K562 (cell line): ENCODE results near the gene MEF2C. TPM values are rescaled to one million over a fixed set of nuclear protein-coding genes. Genes with fewer than 3 reads are reported as not detected.

Experiments
- ATAC-seq: fragments of 200-7000 bp; cut with Tn5 transposase; 3 replicates; pipeline ENCODE4 v1.9.1; 2020; ENCODE audit warnings: moderate library complexity
- BruUV-seq: library from RNA; stranded (reverse); fragments of 400-500 nt; replicated peaks from 2 replicates; lab custom pipeline; 2021; lab: Mats Ljungman, UMichigan
- CTCF ChIA-PET: fragments of 300-600 bp; formaldehyde crosslinking; extraction: SDS; loops from one replicate; lab custom pipeline; 2021; ENCODE audit warnings: low intra/inter-chr PET ratio; lab: Yijun Ruan, JAX
- POLR2A ChIA-PET: fragments of 300-600, 350-650 bp; sonication (Branson Sonifier 250); formaldehyde crosslinking; extraction: SDS; loops from one replicate; lab custom pipeline; 2021; ENCODE audit warnings: antibody characterized with exemption, inconsistent platforms; lab: Yijun Ruan, JAX
- DNase-seq, 4 experiments: peaks; one replicate each; pipeline versions ENCODE4 v3.0.0 to v3.0.0-alpha.2; 2011 to 2018; ENCODE audit warnings: low spot score in 3 of 4, mixed read lengths in 3 of 4; ENCODE audit errors: extremely low read depth in 1 of 4
- FAIRE-seq: peaks from 2 replicates; lab custom pipeline; 2011; peaks lifted over from hg19 to GRCh38; lab: Jason Lieb, UNC
- H2AFZ ChIP-seq: 2 replicates; pipeline ENCODE4 v1.6.0; 2011; ENCODE audit warnings: low read depth, low read length, control low read depth, inconsistent platforms
- H3K27ac ChIP-seq: fragments of 200-600 bp; 3 replicates; pipeline ENCODE4 v1.8.0; 2011; ENCODE audit warnings: low read depth, mild to moderate bottlenecking, control low read depth, inconsistent platforms, low read length, moderate library complexity, mixed read lengths; ENCODE audit errors: extremely low read depth
- H3K27me3 ChIP-seq, 2 experiments: fragments of 300-600 bp in 1 of 2; 2 replicates in 1 of 2; 3 replicates in 1 of 2; pipeline versions ENCODE4 v1.6.0 to v1.8.0; 2011; ENCODE audit warnings: inconsistent platforms in 2 of 2, low read length in 2 of 2, mild to moderate bottlenecking in 1 of 2, mixed read lengths in 1 of 2, moderate library complexity in 1 of 2; ENCODE audit not compliant: control insufficient read depth in 2 of 2, insufficient read depth in 2 of 2
- H3K36me3 ChIP-seq: fragments of 300-600 bp; 3 replicates; pipeline ENCODE4 v1.8.0; 2011; ENCODE audit warnings: mild to moderate bottlenecking, low read length, inconsistent platforms; ENCODE audit not compliant: control insufficient read depth, insufficient read depth
- H3K4me1 ChIP-seq, 2 experiments: fragments of 200-600 bp in 1 of 2; replicated peaks in 1 of 2; 2 replicates in 1 of 2; 3 replicates in 1 of 2; pipeline versions ENCODE4 v1.5.1 to v1.8.0; 2011; ENCODE audit warnings: inconsistent platforms in 2 of 2, low read length in 2 of 2, mild to moderate bottlenecking in 1 of 2, mixed read lengths in 1 of 2, moderate library complexity in 1 of 2; ENCODE audit not compliant: control insufficient read depth in 2 of 2, insufficient read depth in 2 of 2
- H3K4me2 ChIP-seq: 2 replicates; pipeline ENCODE4 v1.6.1; 2011; ENCODE audit warnings: low read length, control low read depth, inconsistent platforms, mixed read lengths; ENCODE audit not compliant: insufficient read depth
- H3K4me3 ChIP-seq: fragments of 200-600 bp; sonication (generic), shearing (Covaris generic); 2 replicates; pipeline ENCODE4 v1.5.1; 2016; ENCODE audit warnings: control low read depth, inconsistent platforms
- H3K79me2 ChIP-seq: fragments of 200-600 bp; 3 replicates; pipeline ENCODE4 v1.8.0; 2011; ENCODE audit warnings: low read length, inconsistent platforms; ENCODE audit not compliant: control insufficient read depth, insufficient read depth
- H3K9ac ChIP-seq, 2 experiments: 2 replicates each; pipeline versions ENCODE4 v1.6.0 to v1.6.1; 2011; ENCODE audit warnings: low read depth in 2 of 2, low read length in 2 of 2, control low read depth in 1 of 2, inconsistent platforms in 1 of 2, mild to moderate bottlenecking in 1 of 2, mixed read lengths in 1 of 2; ENCODE audit not compliant: insufficient read depth in 1 of 2
- H3K9me1 ChIP-seq: one replicate; pipeline ENCODE4 v1.6.0; 2011; ENCODE audit warnings: inconsistent platforms, mild to moderate bottlenecking, low read length, moderate library complexity; ENCODE audit not compliant: control insufficient read depth, insufficient read depth
- H3K9me3 ChIP-seq: replicated peaks from 2 replicates; pipeline ENCODE4 v1.5.1; 2011; ENCODE audit warnings: low read depth, low read length, inconsistent platforms; ENCODE audit not compliant: control insufficient read depth, insufficient read depth
- H4K20me1 ChIP-seq: replicated peaks from 2 replicates; pipeline ENCODE4 v1.6.1; 2011; ENCODE audit warnings: low read length, inconsistent platforms, mixed read lengths; ENCODE audit not compliant: control insufficient read depth, insufficient read depth
- BRCA1 ChIP-seq, 2 experiments: fragments of 450-650 bp in 1 of 2; sonication (generic) in 1 of 2; formaldehyde crosslinking in 1 of 2; IDR thresholded peaks; 2 replicates each; pipeline versions ENCODE4 v1.5.0 to v1.6.1; 2017 to 2020; ENCODE audit warnings: mild to moderate bottlenecking in 1 of 2, missing genetic modification reagents in 1 of 2
- CEBPG ChIP-seq, 3 experiments: fragments of 200-800 bp in 1 of 3; sonication (Bioruptor generic) in 1 of 3; sonication (generic) in 1 of 3; formaldehyde crosslinking in 1 of 3; IDR thresholded peaks in 2 of 3; conservative IDR thresholded peaks in 1 of 3; 2 replicates each; pipeline versions ENCODE4 v1.6.1 to v1.8.0; 2016 to 2022; ENCODE audit warnings: missing compliant biosample characterization in 2 of 3, missing genetic modification characterization in 2 of 3, mild to moderate bottlenecking in 1 of 3, missing genetic modification reagents in 1 of 3
- GABPA ChIP-seq: fragments of 200-800 bp; sonication (Bioruptor generic); conservative IDR thresholded peaks from 2 replicates; pipeline ENCODE4 v1.6.1; 2016; ENCODE audit warnings: low read depth, missing genetic modification characterization, missing compliant biosample characterization
- GTF2E2 ChIP-seq: fragments of 200-800 bp; sonication (Bioruptor generic); IDR thresholded peaks from 2 replicates; pipeline ENCODE4 v1.6.1; 2016; ENCODE audit warnings: missing genetic modification characterization, missing compliant biosample characterization
- KDM5B ChIP-seq: fragments of 200-600 bp; sonication (generic); IDR thresholded peaks from 2 replicates; pipeline ENCODE4 v1.6.1; 2012; ENCODE audit warnings: low read depth, mild to moderate bottlenecking, moderate library complexity, low read length, control low read depth, inconsistent platforms; ENCODE audit not compliant: insufficient replicate concordance
- PTBP1 ChIP-seq: fragments of 200-400 bp; formaldehyde crosslinking; IDR thresholded peaks from 2 replicates; pipeline ENCODE4 v1.6.1; 2017; ENCODE audit warnings: low read depth, low read length
- ZNF134 ChIP-seq: fragments of 250-450 bp; sonication (Bioruptor Pico); conservative IDR thresholded peaks from 2 replicates; pipeline ENCODE4 v1.4.0; 2020
- ZNF668 ChIP-seq: fragments of 250-450 bp; sonication (Bioruptor Pico); IDR thresholded peaks from 2 replicates; pipeline ENCODE4 v1.8.0; 2022; ENCODE audit warnings: mild to moderate bottlenecking, inconsistent platforms
- ZNF717 ChIP-seq: fragments of 250-450 bp; sonication (Bioruptor Pico); IDR thresholded peaks from 2 replicates; pipeline ENCODE4 v1.5.0; 2021
- ZZZ3 ChIP-seq: fragments of 450-650 bp; IDR thresholded peaks from 2 replicates; pipeline ENCODE4 v1.6.1; 2016; ENCODE audit warnings: antibody characterized with exemption, mild to moderate bottlenecking, moderate library complexity
- WGBS: fragments of 100-300 bp; shearing (Covaris generic); methylation state at CpG from one replicate; pipeline ENCODE4 v1.1.6; 2016; ENCODE audit warnings: low coverage, mixed read lengths; ENCODE audit not compliant: insufficient coverage; ENCODE audit errors: missing lambda C conversion rate; 5-methylcytosine and 5-hydroxymethylcytosine counted together
- in situ Hi-C: fragments of 300-500 bp; cut with MboI; formaldehyde crosslinking; loops from 4 replicates; pipeline ENCODE4 v1.15.0; 2018; ENCODE audit warnings: inconsistent platforms, mixed read lengths
- intact Hi-C: fragments of 100-400 bp; cut with micrococcal nuclease; formaldehyde crosslinking; loops from 2 replicates; pipeline ENCODE4 v1.14.2; 2022
- polyA plus RNA-seq, 8 experiments: library from polyadenylated mRNA; depleted of rRNA in 4 of 8; stranded (reverse) in 5 of 8; unstranded in 3 of 8; fragments of >200 nt; fragmentation: Nextera tagmentation in 2 of 8; fragmentation: Illumina TruSeq in 1 of 8; extraction: Ambion mirVana in 2 of 8; extraction: Trizol in 1 of 8; gene quantifications; 2 replicates each; pipeline versions ENCODE4 v1.2.1 to v1.2.3, GENCODE V29; 2011 to 2014; ENCODE audit warnings: inconsistent platforms in 1 of 8, missing spikeins in 1 of 8
- total RNA-seq, 7 experiments: library from RNA; depleted of rRNA in 6 of 7; stranded (reverse); fragments of >200 nt in 6 of 7; fragmentation: Illumina TruSeq in 2 of 7; extraction: Trizol in 2 of 7; gene quantifications; 2 replicates each; pipeline versions ENCODE4 v1.2.1 to v1.2.3, GENCODE V29; 2011 to 2021; ENCODE audit warnings: low replicate concordance in 1 of 7
- TF ChIP-seq, protein P1 (sequence below): fragments of 450-650 bp; IDR thresholded peaks from 2 replicates; pipeline ENCODE4 v1.6.1; 2018; ENCODE audit warnings: mild to moderate bottlenecking, low read depth; ENCODE audit not compliant: partially characterized antibody
- TF ChIP-seq, protein P2 (sequence below): fragments of 450-650 bp; formaldehyde crosslinking; IDR thresholded peaks from 2 replicates; pipeline ENCODE4 v1.4.0; 2020; ENCODE audit warnings: mild to moderate bottlenecking, moderate library complexity
- TF ChIP-seq, protein P3 (sequence below): fragments of 250-450 bp; sonication (Bioruptor Pico); IDR thresholded peaks from 2 replicates; pipeline ENCODE4 v1.5.1; 2021; ENCODE audit warnings: mild to moderate bottlenecking

Gene MEF2C
- total and polyA plus RNA-seq, 9 of the 15 experiments (the other 6 are each of a cell fraction or from before 2014, with no cell fraction given) = 25.1 to 67.8 (median 58.3) TPM

DNA sequence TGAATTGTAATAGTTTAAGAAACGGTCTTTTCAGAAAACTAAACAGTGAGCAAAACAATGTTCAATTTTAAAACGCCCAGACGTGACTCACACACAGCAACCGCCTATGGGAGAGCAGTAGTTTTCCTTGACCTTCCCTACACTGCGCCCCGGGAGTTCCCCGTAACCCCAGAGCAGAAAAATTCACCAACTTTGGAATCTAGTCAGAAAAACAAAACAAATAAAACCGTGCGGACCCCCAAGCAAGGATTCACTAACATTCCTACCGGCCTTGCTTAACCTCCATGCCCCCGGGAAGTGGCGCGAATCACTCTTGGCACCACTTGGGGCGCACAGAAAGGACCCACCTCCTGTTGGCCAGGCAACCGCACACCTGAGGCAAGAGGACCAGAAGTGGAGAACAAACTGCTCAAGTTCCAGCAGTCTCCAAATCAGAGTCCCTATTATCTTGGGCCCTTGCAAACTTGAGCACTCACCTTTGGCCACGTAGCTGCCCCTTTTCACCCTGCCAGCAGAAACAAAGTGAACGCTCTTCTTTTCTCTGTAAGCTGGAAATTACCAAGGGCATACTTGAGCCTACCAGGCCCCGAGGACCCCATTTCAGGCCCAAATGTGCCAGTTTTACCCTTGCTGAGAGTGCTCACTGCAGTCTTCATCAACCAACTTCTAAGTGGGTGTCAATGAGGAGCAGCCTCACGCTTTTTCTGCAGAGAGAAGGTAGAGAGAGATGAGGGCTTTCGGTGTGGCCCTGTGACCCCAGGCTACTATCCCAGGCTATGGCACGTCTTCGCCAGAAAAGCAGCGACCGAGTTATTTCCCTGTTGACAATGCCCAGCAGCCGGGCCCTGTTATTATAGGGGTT, 189.7 kb downstream of the MEF2C start:
- intact Hi-C loops = loop anchor here (10.0 kb wide), 1 partner anchor 1279 kb away; the partner anchor contains the start of gene CCNH
- Histone ChIP-seq H3K4me3 (no peak overlapping the region), H3K4me2 (no peak overlapping the region), H2AFZ (no peak overlapping the region), H3K27me3 (peaks cover 37 to 59% of the 10 kb centered on the region in 2 experiments), H3K9me3 (no peaks in the 10 kb centered on the region), H3K4me1 (peaks cover 0 to 14% of the 10 kb centered on the region in 2 experiments; a peak in 2 of 5 replicates), H3K9ac (no peak overlapping the region), H4K20me1 (no peaks in the 10 kb centered on the region), H3K27ac (no peak overlapping the region), H3K79me2 (no peaks in the 10 kb centered on the region), H3K36me3 (no peaks in the 10 kb centered on the region), H3K9me1 (no peaks in the 10 kb centered on the region)
- no TSS peak for BruUV-seq
- in situ Hi-C loops = loop anchor here (5.0 kb wide), 1 partner anchor 911 kb away; no protein-coding TSS in a partner anchor
- no peak for ATAC-seq
- ChIA-PET CTCF (no interaction called here), POLR2A (interaction anchor here (1.1 kb wide), 1 partner anchor 1281 kb away, joined by 6 read pairs; the partner anchor contains the start of gene CCNH)
- DNase-seq = no peak
- FAIRE-seq = no peak
- WGBS = 10% methylated on average over 25 of the region's 25 CpGs
- TF ChIP-seq GABPA (no peak), ZNF668 (no peak), PTBP1 (no peak), BRCA1 (IDR thresholded peaks at IDR 0.05) (no peak), BRCA1 (CRISPR knock-in tag; IDR thresholded peaks at IDR 0.05) (no peak), CEBPG (CRISPR knock-in tag; IDR thresholded peaks at IDR 0.05) (no peak), CEBPG (tag; conservative IDR thresholded peaks at IDR 0.05 in 1 of 2, IDR thresholded peaks at IDR 0.05 in 1 of 2) (no peak), ZNF717 (CRISPR knock-in tag) (no peak), ZNF134 (no peak), KDM5B (no peak), ZZZ3 (no peak), GTF2E2 (tag) (no peak)
- TF ChIP-seq, protein P1, sequence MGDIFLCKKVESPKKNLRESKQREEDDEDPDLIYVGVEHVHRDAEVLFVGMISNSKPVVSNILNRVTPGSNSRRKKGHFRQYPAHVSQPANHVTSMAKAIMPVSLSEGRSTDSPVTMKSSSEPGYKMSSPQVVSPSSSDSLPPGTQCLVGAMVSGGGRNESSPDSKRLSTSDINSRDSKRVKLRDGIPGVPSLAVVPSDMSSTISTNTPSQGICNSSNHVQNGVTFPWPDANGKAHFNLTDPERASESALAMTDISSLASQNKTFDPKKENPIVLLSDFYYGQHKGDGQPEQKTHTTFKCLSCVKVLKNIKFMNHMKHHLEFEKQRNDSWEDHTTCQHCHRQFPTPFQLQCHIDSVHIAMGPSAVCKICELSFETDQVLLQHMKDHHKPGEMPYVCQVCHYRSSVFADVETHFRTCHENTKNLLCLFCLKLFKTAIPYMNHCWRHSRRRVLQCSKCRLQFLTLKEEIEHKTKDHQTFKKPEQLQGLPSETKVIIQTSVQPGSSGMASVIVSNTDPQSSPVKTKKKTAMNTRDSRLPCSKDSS = no peak
- TF ChIP-seq, protein P2, sequence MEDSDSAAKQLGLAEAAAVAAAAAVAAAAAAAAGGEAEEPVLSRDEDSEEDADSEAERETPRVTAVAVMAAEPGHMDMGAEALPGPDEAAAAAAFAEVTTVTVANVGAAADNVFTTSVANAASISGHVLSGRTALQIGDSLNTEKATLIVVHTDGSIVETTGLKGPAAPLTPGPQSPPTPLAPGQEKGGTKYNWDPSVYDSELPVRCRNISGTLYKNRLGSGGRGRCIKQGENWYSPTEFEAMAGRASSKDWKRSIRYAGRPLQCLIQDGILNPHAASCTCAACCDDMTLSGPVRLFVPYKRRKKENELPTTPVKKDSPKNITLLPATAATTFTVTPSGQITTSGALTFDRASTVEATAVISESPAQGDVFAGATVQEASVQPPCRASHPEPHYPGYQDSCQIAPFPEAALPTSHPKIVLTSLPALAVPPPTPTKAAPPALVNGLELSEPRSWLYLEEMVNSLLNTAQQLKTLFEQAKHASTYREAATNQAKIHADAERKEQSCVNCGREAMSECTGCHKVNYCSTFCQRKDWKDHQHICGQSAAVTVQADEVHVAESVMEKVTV (CRISPR knock-in tag) = no peak
- TF ChIP-seq, protein P3, sequence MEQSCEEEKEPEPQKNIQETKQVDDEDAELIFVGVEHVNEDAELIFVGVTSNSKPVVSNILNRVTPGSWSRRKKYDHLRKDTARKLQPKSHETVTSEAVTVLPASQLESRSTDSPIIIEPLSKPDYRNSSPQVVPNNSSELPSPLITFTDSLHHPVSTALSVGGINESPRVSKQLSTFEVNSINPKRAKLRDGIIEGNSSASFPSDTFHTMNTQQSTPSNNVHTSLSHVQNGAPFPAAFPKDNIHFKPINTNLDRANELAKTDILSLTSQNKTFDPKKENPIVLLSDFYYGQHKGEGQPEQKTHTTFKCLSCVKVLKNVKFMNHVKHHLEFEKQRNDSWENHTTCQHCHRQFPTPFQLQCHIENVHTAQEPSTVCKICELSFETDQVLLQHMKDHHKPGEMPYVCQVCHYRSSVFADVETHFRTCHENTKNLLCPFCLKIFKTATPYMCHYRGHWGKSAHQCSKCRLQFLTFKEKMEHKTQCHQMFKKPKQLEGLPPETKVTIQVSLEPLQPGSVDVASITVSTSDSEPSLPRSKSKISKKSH (CRISPR knock-in tag) = no peak
